ENCODE results near the gene METTL23.

DNA sequence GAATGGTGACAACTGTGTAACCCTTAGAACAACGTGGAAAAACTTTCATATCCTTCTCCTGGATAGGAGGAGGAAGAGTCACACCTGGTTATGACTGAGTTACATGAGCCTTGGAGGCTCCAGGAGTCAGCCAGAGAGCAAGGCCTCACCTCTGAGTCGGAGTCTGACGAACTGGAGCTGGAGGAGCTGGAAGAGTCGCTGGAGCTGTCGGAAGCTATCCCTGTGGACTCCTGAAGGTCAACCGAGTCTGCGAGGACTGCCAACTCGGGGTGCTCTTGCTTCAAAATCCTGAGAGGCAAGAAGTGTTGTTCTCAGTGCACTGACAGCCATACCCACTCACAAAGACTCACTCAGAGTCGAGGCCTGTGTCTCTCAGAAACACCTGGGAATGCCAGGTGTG, 6.4 kb upstream of the METTL23 start:
- TF ChIP-seq POLR2A (IDR thresholded peaks at IDR 0.05) (no peak), CTCF (IDR thresholded peaks at IDR 0.05) (no peak), EP300 (IDR thresholded peaks at IDR 0.05; ENCODE audit: low read depth) (no peak)

Data from transverse colon (tissue), 3 donors.